ENCODE data around the gene CDHR3.
"Not testable (repeated sequence)": the region's sequence is repeated elsewhere in the genome, so short reads cannot be mapped to it uniquely, and the experiment has no call there.

Gene CDHR3

DNA sequence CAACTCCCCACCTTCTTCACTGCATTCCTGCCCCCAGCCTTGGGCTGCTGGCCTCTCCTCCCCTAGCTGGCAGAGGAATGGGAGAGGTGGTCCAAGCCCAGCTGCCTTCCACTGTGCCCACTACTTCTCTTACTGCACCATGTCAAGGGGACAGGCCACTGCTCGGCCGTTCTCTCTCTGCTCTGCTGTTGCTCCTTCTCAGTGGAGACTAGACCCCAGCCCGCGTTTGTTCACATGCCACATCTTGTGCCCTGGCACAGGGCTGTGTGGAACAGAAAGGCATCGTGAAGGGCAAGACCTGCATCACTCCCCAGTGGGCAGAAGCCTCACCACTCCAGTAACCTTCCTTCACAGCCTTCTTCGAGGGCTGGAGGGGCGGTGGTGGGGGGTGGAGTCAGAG is 711 bp upstream of the CDHR3 start:
- no peak for DNase-seq

DNA sequence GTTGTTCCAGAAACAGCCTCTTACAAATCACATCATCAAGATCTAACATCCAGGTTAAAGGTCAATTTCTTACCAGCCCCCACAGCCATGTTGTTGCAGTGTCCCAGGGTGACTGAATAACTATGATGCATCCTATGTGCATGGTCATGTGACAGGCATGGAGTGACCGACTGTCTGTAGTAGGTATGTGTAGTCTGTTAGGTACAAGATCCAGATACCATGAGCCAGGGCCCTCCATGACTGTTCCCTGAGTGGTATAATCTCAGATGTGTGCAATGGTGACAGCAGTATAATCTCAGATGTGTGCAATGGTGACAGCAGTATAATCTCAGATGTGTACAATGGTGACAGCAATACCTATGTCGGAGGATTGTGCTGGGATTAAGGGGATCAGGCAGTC is 8.8 kb downstream of the CDHR3 start:
- DNase-seq, result no peak

DNA sequence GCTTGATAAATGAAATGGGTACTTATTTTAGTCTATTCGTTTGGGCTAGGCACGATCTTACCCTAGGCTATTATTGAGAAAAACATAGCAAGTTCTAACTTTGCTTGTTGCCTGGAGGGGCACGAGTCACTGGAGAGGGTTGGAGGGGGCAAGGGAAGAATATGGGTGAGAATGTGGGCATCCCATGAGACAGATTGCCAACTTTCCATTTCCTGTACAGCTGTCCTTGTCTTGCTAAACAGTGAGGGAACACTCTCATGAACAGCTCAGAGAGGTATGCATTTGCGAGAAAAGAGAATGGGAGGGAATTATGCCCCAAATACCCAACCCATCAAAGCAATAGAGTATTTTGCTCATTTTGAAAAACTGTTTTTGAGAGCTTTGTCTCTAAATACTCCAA is 9.2 kb downstream of the CDHR3 start:
- DNase-seq, result no peak

DNA sequence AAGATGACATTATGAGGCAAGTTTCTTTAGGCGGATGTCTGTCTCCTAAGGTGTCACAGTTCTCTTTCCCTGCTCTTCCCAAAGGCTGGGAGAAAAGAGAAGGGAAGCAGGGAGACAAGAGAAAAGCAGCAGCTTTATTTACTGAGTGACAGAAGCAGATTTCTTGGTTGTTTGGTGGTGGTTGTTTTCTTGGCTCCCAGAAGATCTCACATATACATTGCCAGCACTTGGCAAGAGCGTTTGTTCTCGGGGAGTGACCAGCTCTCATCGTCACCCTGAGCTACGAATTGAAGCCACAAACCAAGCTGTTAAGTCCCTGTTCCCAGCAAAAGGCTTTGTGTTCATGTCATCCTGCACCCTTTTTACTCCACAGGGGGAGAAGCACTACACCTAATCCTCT is 11.4 kb downstream of the CDHR3 start:
- no peak for DNase-seq

DNA sequence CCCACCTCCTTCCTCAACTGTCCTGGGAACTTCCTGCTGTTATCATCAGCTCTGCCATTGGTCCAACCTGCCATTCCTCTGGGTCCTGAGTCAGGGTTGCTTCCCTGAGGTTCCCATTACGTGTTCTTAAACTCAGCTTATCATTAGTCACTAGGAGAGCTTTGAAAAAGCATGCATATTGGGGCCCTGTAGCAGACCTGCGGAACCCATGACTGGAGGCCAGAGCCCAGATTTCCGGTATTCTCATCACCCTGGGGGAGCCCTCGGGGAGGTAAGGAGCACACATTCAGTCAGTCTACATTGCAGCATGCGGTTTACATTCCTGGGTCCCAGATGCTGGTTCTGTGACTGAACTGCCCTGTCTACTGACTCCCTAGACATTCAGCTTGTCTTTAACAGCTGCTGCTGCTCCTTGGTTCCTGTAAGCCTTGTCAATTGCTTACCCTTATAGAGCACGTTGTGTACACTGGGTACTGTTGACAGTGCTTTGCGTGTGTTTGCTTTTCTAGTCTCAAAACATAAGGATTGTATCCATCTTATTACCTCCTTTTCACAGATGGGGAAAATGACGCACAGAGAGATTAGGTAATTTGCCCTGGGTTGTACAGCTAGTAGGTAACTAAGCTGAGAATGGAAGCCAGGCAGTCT is 12.8 kb downstream of the CDHR3 start:
- peak; percentile 91 for DNase-seq

DNA sequence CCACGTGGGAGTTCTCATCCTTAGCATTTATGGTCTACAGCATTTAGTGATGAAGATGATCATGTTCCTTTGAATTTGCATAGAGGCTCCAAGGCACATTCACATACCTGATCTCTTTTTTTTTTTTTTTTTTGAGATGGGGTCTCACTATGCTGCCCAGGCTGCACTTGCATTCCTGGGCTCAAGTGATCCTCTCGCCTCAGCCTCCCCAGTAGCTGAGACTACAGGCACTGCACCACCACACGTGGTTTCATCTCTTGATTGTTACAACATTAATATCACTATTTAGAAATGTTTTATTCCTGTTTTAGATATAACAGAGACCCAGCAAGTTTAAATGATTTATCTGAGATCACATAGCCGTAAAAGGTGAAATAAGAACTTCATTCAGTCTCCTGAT is 13.8 kb downstream of the CDHR3 start:
- DNase-seq, result no peak

DNA sequence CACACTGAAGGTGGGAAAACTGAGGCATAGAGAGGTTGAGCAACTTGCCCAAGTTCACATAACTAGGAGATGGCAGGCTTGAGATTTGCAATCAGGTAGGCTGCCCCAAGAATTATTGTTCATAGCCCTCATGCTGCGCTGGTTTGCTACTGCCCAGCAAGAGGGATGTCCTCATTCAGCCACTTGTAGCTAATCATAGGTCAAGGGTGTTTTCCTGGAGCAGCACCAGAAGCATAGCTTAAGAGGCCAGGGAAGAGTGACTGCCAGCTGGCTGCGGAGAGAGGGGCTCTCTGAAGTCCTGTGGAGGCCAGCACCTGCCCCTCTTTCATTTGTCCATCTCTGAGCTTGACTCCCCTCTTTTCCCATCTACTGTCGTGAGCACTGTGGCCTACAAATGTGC is 15.0 kb downstream of the CDHR3 start:
- DNase-seq, result no peak

DNA sequence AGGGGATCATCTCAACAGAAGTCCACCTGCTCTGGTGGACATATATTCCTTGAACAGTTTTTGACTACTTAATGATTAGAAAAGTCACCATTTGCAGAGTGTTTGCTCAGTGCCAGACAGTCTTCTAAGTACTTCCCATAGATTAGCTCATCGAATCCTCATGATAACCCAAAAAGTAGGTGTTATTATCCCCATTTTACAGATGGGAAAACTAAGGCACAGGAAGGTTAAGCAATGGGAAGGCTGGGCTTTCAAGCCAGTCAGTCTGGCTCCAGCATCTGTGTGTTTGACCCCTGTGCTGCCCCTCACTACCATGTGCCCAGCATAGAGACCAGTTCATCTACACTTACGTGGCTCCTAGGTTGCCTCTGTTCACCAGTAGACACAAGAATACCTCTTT is 15.9 kb downstream of the CDHR3 start:
- no peak for DNase-seq

DNA sequence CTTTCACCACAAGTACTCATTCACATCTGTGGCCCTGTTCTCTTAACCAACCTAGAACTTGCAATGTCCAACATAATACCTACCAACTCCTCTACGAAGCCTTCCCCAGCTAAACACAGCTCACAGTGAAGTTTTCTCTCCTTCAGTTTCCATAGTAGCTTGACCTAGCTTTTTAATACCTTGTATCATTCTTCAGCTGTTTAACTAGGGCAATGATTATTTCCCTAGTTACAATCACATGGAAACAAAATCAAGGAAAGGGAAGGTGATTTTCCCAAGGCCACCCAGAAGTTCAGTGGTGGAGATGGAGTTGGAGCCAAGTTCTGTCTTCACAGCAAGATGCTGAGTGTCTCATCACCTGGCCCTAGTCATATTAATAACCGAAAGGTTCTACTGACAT is 16.3 kb downstream of the CDHR3 start:
- DNase-seq, result no peak

DNA sequence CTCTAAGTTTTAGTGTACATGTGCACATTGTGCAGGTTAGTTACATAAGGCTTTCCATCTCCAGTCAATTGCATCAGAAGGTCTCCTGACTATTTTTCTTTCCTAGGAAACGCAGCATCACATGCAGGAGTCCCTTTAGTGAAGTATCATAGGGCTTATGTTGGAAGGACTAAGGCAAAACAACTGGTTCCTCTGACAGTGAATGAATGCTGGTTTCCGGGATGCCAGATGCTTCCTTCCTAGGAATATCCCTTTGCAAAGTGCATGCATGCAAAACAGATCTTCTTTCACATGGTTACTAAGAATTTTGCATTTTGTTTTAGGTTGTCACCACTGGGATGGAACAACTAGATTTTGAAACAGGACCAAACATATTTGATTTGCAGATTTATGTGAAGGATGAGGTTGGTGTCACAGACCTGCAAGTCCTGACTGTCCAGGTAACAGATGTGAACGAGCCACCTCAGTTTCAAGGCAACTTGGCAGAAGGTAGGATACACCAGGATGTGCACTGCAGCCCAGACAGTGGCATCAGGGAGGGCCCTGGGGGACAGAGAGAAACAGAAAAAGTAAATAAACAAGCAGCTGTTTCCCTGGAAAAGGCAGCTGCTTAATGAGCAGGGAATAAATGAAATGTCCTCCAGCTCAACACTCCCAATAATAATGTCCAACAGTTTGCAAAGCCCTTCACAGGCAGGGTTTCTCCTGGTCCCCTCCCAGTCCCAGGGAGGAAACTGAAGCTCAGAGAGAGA is 17.8 kb downstream of the CDHR3 start:
- no peak for DNase-seq

DNA sequence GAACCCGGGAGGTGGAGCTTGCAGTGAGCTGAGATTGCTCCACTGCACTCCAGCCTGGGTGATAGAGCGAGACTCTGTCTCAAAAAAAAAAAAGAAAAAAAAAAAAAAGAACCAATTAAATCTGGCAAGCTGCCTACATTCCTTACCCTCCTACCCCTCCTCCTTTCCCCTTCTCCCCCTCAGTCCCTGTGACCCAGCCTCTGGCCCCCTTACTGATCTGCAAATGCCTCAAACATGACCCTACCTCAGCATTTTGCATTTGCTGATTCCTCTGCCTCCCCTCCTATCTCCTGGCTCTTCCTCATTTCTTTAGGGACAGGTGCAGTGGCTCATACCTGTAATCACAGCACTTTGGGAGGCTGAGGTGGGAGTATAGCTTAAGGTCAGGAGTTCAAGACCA is 19.3 kb downstream of the CDHR3 start:
- no peak for DNase-seq

DNA sequence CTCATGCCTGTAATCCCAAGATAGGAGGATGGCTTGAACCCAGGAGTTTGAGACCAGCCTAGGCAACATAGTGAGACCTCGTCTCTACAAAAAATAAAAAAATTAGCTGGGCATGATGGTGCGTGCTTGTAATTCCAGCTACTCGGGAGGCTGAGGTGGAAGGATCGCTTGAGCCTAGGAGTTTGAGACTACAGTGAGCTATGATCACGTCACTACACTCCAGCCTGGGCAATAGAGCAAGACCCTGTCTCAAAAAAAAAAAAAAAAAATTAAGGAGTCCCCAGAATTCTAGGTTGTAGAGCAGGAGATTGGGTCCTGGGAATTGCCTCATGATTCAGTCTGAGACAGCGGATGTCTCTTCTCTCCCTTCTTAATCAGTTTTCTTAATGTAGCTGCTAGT is 21.7 kb downstream of the CDHR3 start:
- not testable (repeated sequence) for DNase-seq

DNA sequence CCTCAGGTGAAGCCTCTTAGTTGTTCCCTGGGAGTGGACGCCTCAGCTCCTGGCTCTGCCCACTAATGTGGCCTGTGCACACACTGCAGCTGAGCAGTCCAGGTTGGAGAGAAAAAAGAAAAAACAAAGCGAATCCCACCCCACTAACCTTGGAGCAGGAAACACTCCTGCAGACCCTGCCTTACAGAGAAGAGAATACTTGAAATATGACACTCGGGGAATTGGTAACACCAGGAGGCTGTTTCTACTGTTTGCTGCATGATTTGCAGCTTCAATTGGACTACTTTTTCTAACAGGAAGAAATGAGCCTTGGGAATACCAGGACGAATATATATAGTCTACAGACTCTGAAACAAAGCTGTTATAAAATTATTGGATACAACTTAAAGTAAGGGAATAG is 22.2 kb downstream of the CDHR3 start:
- no peak for DNase-seq

DNA sequence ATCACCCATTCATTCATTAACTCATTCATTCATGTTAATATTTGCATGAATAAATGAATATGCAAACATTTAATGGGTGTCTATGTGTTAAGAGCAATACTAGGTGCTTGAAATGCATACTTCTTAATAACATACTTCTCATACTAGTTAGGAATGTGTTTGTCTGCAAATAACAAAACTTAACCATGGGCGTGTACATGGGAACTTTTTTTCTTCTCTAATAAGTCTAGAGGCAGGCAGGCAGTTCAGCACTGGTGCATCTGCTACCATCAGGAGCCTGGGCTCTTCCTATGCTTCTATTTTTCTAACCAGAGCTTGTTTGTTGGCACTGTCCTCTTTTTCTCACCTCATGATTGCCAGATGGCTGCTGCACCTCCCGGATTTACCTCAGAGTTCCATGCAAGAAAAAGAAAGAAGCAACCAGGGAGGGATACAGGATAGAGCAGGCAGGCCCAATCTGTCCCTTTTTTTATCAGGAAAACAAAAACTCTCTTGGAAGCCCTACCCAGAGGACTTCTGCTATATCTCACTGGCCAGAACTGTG is 22.7 kb downstream of the CDHR3 start:
- DNase-seq, result no peak

DNA sequence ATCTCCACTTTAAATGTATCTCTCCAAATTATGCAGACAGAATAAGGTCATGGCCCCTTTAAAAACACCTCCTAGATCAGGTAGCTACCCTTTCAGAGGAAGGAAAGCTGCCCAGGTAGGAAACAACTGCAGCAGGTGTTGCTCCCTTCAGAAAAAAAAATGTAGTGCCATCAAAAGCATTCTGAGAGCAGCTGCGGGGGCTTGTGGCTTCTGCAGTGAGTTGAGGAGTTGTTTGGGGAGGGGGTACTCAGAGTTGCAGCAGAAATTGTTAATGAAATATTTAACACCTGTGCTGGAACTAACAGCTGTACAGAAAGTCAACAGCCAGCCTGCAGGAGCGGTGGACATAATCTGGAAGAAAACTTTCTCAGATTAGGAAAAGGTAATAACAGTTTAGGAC is 24.0 kb downstream of the CDHR3 start:
- DNase-seq, result no peak

DNA sequence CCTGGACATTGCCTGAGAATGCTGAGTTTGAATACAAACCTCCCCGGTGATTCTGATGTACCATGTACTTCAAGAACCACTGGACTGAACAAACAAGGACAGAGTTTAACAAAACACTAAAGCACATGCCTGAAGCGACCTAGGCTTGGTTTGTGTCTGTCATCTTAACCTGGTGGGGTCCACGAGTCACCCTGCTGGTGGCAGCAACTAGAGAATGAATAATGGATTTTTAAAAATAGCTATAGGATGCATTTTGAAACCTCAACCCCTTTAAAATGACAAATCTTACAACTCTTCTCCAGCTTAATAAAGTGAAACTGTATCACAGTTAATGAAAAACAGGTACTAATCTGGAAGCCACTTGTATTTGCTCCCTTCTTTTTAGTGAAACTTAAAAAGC is 25.2 kb downstream of the CDHR3 start:
- DNase-seq, result no peak

DNA sequence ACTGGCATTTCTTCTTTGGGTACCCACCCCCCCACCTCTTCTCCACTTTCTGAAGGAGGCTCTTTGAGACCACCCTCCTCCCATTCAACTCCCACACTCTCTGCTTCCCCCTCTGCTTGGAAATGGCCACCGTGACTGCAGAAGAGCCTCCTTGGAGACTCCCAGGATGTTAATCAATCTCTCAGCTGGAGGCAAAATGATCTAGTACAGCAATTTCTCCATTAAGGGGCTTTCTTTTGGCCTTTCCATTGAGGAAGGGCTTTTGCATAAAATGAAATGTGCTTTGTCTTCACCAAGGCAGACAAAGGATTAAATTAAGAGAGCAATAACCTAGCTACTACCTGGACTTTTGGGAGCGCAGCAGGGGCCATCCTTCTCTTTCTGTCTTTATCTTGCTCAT is 26.1 kb downstream of the CDHR3 start:
- no peak for DNase-seq

DNA sequence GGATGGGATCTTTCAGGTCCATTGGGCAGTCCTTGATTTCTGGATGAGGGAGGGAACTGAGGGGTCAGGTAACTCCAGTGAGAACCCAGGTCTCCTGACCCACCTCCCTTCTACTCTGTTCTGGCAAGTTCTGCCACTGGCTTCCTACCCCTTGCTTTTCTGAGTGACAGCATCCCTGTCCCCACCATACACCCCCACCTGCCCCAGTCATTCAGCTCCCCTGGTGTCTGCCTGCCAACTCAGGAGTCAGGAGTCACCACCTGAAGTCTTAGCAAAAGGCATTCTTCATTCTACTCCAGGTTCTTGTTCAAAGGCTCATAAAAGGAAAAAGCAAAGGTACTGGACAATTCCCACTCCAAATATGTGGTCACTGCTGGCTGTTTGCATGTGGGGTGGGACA is 26.6 kb downstream of the CDHR3 start:
- no peak for DNase-seq

DNA sequence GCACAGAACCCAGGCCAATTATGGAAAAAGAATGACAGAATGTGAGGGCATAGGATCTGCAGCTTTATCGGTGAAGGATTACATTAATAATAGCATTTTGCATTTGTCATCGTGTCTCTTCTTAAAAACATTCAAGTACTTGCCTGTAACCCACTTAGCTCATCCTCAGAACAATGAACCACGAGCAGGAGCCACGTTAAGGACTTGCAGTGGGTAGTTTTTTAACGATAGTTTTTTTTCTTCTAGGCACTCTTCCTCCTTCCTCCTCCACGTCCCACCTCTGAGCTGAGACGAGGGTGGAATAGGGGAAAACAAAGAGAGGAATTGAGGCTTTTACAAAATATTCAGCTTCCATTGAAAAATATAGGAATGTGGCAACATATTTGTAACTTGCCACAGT is 27.1 kb downstream of the CDHR3 start:
- DNase-seq, result no peak

DNA sequence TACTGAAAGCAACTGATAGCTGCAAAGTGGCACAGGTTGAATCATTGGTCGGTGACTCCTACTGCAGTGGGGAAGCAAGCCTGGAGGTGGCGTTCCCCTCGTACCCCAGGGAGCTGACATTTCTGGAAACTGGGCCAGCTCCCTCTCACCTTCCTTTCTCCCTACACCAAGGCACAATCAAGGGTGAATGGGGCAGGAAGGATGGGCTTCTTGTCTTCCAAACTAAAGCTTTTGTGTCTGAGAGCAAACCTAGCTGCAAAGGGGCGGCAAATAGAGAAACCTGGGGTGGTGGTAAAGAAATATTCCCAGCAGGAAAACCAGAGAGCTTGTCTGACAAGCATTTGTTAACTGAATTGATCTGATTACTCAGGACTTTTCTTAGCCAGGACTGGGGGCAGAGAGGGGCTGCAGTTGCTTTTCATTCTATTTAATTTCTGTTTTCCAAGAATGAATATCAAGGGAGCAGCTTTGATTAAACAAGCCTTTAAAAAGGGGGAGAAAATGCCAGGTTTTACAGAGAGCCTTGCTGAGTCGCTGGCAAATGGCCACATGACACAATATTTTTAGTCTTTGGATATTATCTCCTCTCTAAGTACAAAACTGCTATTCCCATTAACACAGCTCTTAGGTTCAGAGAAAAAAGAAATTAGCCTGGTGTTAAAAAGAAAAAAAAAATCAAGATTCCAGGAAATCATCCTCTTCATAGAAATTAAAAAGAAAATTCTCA is 27.8 kb downstream of the CDHR3 start:
- DNase-seq, result peak; percentile 30

DNA sequence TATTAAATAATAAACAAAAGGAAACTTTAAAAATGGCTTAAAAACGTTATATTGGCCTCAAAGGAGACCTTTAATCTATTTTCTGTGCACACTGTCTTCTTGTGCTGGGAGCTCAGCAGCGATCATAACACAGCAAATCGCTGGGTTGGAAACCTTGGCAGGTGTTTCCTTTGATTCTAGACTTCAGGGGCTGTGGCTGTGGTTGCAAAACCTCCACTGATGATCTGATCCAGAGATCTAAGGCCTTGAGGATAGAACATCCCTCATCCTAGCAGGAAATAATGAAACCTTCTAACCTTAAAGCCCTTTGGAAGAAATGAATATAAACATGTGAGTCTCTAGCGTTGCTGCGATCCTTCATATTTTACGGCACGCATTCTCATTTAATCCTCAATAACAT is 29.8 kb downstream of the CDHR3 start:
- no peak for DNase-seq

DNA sequence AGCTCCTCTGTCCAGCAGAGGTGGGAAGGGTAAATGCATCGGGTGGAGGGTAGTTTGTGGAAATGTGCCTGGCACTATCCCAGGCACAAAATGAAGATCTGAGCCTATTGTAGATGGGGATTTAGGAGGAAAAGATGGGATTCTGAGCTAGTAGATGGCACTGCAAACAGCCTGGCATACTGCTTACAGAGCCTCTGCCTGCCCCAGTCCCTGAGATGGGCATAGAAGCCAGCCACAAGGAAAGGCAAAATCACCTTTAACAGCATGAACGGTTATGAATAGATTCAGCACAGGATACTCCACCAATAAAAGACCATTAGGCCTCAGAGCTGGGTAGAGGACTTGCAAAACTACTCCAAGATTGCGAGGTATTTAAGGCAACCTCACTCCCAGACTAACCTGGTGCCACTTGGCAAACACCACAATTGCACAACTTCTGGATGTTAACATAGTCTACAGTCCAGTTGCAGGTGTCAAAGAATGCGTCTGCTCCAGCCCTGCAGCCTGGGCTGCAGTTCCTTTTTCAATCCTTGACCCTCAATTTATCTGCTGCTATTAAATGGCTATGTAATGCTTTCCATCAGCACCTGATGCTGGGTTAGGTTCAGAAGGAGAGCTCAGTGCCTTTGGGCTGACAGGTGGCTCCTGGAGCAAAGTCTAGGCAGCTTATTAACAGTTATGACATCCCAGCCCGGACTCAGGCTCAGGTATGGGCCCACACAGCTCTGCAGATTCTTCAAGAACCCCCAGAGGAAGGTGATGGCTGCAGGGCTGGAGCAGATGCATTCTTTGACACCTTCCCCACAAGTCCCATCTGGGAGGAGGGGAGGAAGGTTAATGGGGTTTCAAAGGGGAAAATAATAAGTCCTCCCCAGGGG is 34.0 kb downstream of the CDHR3 start:
- no peak for DNase-seq

DNA sequence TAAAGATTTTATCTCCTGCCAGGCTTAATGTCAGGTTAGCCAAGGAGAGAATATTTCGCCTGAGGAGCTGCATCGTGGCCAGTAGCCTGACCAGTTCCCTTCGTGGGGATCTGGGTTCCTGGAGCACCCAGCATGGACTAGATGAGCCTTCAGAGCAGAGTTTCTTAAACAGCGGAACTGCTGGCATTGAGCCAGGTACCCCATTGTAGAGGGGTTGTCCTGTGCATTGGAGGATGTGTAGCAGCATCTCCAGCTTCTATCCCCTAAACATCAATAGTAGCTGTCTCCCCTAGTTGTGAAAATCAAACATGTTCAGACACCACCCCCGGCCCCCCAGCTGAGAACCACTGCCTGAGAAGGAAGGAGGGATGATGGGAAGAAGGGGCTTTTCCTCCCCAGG is 36.2 kb downstream of the CDHR3 start:
- DNase-seq, result no peak
